NCI-H2171 (cell line): ENCODE measurements around the gene MS4A6A.

Experiments used
- DNase-seq: peaks from one replicate; lab custom pipeline; 2025; lab: John Stamatoyannopoulos, UW

MS4A6A gene

DNA sequence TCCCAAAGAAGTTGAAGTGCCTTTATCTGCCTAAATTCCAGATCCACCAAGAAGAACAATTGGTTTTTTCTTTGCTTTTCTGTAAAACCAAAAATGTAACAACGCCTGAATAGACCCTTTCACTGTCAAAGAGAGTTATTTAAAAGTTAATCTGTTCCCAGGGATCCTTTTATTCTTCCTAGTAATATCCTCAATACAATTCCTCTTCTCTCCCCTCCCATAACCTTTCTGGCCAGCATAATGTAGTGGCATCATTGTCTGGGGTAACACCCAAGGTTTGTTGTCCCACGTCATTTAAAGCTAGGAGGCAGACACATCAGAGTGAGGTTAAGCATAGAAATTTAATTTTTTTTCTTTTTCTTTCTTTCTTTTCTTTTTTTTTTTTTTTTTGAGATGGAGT, 54.5 kb downstream of the MS4A6A start:
- no peak for DNase-seq

DNA sequence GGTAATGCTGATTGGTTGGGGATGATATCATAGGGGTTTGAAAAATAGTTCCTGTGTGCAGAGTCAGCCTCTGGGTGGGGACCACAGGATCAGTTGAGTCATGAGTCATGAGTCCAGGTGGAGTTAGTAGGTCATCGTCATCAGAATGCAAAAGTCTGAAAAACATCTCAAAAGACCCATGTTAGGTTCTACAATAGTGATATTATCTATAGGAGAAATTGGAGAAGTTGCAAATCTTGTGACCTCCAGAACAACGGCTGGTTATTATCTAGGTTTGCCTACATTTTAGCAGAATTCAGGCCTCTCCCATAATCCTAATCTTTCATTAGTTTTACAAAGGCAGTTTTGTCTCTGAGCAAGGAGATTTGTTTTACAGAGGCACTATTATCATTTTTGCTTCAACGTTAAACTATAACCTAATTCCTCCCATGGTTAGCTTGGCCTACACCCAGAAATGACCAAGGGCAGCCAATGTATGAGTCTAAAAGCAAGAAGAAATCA, 55.5 kb downstream of the MS4A6A start:
- DNase-seq: no peak

DNA sequence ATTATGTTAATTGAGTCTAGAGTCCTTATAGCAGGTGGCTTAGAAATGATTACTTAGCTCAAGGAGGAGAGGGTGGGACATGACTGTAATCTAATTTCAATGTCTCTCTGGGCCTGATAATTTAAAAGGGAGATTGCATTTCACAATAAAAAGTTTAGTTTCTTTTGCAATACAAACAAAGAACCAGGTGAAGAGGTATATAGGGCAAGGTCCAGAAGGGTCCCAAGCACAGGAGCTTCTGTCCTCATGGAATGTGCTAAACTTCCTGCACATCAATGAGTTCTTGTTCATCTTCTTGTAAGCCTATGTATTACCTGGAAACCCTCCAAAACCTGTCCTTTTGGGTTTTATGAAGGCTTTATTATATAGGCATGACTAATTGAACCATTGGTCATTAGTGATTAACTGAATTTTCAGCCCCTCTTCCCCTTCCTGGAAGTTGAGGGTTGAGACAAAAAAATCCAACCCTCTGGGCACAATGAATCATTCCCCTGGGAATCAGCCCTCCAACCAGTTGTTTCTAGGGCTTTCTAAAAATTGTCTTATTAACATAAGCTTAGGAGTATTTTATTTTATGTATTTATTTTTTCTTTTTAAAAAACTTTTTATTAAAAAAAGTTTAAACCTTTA, 56.8 kb downstream of the MS4A6A start:
- no peak for DNase-seq

DNA sequence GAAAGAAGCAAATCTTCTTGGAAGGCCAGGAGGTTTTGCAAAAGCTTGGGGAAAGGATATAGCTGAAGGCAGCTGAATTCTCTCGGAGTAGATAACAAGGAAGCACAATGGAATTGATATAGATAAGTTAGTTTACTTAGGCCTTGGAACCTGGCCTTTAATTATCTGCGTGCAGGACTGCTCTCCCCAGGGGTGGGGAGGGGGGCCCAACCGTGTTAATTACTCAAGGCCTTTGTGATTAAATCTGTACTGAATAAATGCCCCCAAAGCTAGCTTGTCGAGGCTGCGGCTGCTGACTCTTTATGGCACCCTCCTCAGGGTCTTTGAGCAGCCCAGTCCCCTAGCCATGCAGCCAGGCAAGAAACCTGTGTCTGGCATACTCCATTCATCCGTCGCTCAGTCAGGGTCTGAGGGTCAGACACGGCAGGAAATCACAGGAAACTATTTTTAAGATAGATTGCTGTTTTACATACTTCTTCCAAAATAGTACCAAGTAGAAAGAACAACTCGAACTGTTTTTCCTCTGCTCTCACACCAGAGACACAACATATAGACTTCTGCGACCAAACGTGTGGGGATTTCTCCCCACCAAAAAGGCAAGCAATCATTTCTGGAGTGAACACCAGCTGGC, 58.0 kb downstream of the MS4A6A start:
- no peak for DNase-seq
